GM23338 (cell line): ENCODE data around the gene MTERF4.

ENCODE experiments used
- CTCF ChIP-seq, 2 experiments: fragments of 200-600 bp in 1 of 2; sonication (generic) in 1 of 2; conservative IDR thresholded peaks; 2 replicates each; pipeline versions ENCODE4 v1.5.1 to v1.6.1; 2016 to 2017; ENCODE audit warnings: antibody characterized with exemption in 2 of 2, low read depth in 2 of 2, mild to moderate bottlenecking in 2 of 2, moderate library complexity in 1 of 2
- JUNB ChIP-seq: IDR thresholded peaks from one replicate; pipeline ENCODE4 v1.6.1; 2016; ENCODE audit warnings: antibody characterized with exemption; ENCODE audit not compliant: unreplicated experiment

- TF ChIP-seq CTCF (conservative IDR thresholded peaks at IDR 0.05; ENCODE audit: low read depth in 2 of 2) (no peak), JUNB (no peak)
These were observed 51.2 kb downstream of the MTERF4 start for GRCh38 chr2:241050624-241051577.
